Activated naive CD8-positive, alpha-beta T cell treated with anti-CD3 and anti-CD28 coated beads, Interleukin-2, amount 10 ng/mL, durations not matched to agents 7 days and 5 days (primary cell): ENCODE results near the gene PTK7. TPM values are rescaled to one million over a fixed set of nuclear protein-coding genes. Genes with fewer than 3 reads are reported as not detected.

Source experiments
- ATAC-seq: fragments of 150-1000 bp; cut with Tn5 transposase; one replicate; pipeline ENCODE4 v1.10.0; 2021; ENCODE audit warnings: low read depth, moderate library complexity
- POLR2A ChIA-PET: fragments of 350-600 bp; sonication (Branson Sonifier 250); formaldehyde crosslinking; loops from one replicate; lab custom pipeline; 2021; ENCODE audit warnings: antibody characterized with exemption; lab: Charles Lee
- DNase-seq: peaks from one replicate; pipeline ENCODE4 v3.0.0; 2021
- H3K27ac Mint-ChIP-seq: one replicate; pipeline ENCODE4 v1.8.0; 2022; ENCODE audit warnings: mild to moderate bottlenecking, mixed read lengths
- H3K27me3 Mint-ChIP-seq: one replicate; pipeline ENCODE4 v1.8.0; 2022; ENCODE audit warnings: mild to moderate bottlenecking, moderate library complexity, mixed read lengths
- H3K36me3 Mint-ChIP-seq: one replicate; pipeline ENCODE4 v1.8.0; 2021; ENCODE audit warnings: mild to moderate bottlenecking, mixed read lengths
- H3K4me1 Mint-ChIP-seq: one replicate; pipeline ENCODE4 v1.8.0; 2021; ENCODE audit warnings: mixed read lengths
- H3K4me3 Mint-ChIP-seq: one replicate; pipeline ENCODE4 v1.8.0; 2022; ENCODE audit warnings: mild to moderate bottlenecking, moderate library complexity, mixed read lengths
- H3K9me3 Mint-ChIP-seq: one replicate; pipeline ENCODE4 v1.8.0; 2021; ENCODE audit warnings: mixed read lengths
- total RNA-seq, 2 experiments: library from RNA; stranded (reverse); gene quantifications; one replicate each; pipeline ENCODE4 v1.2.3, GENCODE V29; 2021

The PTK7 gene
- total RNA-seq, 2 experiments from 2014 or later = 1.4 to 1.9 TPM

DNA sequence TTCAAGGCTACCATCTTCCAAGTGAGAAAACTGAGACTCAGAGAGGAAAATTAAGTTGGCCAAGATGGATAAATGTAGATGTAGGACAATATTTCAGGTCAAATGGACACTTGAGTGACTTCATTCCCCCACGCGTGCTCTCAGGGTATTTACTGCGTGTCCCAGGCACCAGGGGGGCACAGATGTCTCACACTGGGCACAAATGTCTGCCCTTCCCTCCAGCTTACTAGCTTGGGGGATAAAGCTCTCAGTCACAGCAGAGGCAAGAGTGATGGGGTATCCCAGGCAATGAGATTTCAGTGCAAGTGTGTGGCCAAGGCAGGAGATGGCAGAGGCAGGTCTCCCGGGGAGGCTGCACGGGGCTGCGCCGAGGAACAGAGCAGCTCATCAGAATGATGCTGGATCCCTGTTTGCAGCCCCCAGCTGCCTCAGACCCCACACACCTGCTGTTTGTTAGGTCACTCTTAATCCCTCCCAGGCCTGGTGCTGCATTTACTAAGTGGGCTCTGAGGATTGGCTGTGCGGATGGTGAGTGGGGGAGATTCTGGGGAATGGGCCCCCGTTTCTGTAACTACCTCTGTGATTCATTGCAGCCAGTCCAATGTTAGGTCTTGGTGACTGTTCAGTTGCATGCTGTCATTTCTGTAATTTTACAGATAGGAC lies 44.1 kb downstream of the PTK7 start:
- Mint-ChIP-seq H3K27ac (no peak overlapping the region), H3K36me3 (no peaks in the 10 kb centered on the region)
- POLR2A ChIA-PET = no interaction called here

GRCh38 chr6:43120944-43121913 lies 45.1 kb downstream of the PTK7 start:
- Mint-ChIP-seq H3K4me1 (no peaks in the 10 kb centered on the region), H3K27me3 (no peaks in the 10 kb centered on the region), H3K9me3 (no peaks in the 10 kb centered on the region), H3K27ac (no peak overlapping the region), H3K4me3 (no peak overlapping the region), H3K36me3 (no peaks in the 10 kb centered on the region)
- ATAC-seq (no peak), DNase-seq (no peak)
- POLR2A ChIA-PET = no interaction called here

More for the DNA sequence above, 44.1 kb downstream of the PTK7 start:
- no peaks in the 10 kb centered on the region for H3K27me3 Mint-ChIP-seq
- H3K4me1 Mint-ChIP-seq = no peaks in the 10 kb centered on the region
- DNase-seq (no peak), ATAC-seq (no peak)
- no peak overlapping the region for H3K4me3 Mint-ChIP-seq
- H3K9me3 Mint-ChIP-seq = no peaks in the 10 kb centered on the region

DNA sequence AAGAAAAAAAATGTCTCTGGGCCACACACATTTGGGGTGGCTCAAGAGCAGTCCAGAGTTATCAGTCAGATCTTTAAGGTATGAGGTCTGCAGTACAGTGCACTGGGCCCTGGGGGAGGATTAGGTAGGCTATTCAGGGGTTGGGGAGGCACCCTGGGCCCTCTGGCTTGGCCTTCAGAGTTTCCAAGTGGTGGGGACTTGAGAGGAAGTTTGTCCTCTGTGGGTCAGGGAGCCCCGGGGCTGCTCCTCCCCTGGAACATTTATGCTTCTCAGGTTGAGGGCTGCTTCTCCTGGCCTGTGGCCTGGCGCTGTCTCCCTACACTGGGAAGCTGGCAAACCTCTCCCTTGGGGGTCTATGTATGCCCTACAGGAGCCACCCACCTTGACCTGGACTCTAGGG lies 46.0 kb downstream of the PTK7 start:
- DNase-seq (no peak), ATAC-seq (no peak)
- Mint-ChIP-seq H3K9me3 (no peaks in the 10 kb centered on the region), H3K36me3 (no peaks in the 10 kb centered on the region), H3K27ac (no peak overlapping the region), H3K27me3 (no peaks in the 10 kb centered on the region), H3K4me3 (no peak overlapping the region), H3K4me1 (no peaks in the 10 kb centered on the region)
- POLR2A ChIA-PET = interaction anchor here (0.6 kb wide), 1 partner anchor 393 kb away, joined by 4 read pairs; no protein-coding TSS in a partner anchor

DNA sequence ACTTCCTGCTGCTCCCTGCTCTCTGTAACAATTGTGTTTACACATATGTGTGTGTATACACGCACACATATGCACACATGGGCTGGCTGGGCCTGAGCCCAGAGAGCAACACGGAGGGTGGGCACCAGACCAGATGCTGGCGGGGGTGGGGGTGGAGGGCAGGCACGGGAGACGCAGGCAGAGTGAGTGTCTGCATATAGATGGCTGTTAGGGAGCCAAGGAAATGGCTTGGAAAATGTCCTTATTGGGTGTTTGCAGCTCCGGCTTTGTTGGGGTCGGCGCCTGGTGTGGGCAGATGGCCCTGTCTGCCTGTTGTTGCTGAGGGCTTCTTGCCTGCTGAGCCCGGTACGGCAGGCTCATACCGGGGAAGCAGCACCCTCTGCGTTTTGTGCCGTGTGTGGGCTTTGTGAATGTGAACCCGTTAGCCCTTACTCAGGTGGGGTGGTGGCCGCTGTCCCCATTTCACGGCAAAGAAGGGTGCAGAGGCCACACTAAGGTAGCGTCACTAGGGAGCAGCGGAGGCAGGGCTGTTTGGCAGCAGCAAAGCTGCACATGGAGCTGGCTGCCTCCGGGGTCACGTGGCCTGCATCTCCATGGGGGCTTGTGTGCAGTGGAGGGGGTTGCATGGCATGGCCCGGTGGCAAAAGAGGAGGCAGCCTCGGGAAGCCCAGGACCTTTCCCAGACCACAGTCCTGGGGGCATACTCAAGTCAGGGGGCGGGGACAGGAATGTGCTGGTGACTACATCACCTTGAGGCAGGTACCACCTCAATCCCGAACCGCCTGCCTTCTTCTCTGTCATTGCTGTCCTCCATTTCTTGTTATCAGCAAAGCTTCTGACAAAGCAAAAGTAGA lies 47.6 kb downstream of the PTK7 start:
- H3K27ac Mint-ChIP-seq = no peak overlapping the region
- POLR2A ChIA-PET = no interaction called here
- H3K4me3 Mint-ChIP-seq = no peak overlapping the region
- no peaks in the 10 kb centered on the region for H3K36me3 Mint-ChIP-seq
- no peaks in the 10 kb centered on the region for H3K4me1 Mint-ChIP-seq
- DNase-seq (no peak), ATAC-seq (no peak)
- no peaks in the 10 kb centered on the region for H3K27me3 Mint-ChIP-seq
- no peaks in the 10 kb centered on the region for H3K9me3 Mint-ChIP-seq

DNA sequence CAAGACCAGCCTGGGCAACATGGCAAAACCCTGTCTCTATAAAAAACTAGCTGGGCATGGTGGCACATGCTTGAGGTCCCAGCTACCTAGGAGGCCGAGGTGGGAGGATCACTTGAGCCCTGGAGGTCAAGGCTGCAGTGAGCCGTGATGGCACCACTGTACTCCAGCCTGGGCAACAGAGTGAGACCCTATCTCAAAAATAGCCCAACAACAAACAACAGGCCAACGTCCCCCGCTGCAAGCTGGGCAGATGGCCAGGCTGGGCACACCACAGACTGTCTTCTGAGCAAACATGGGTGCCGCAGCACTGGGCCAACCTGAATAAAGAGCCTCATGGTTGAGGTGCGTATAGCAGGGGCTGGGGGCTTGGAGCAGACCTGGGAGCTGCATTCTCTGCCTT lies 48.4 kb downstream of the PTK7 start:
- Mint-ChIP-seq H3K27ac (no peak overlapping the region), H3K9me3 (no peaks in the 10 kb centered on the region), H3K27me3 (no peaks in the 10 kb centered on the region), H3K36me3 (no peaks in the 10 kb centered on the region), H3K4me1 (no peaks in the 10 kb centered on the region), H3K4me3 (no peak overlapping the region)
- DNase-seq (no peak), ATAC-seq (no peak)
- POLR2A ChIA-PET = no interaction called here

DNA sequence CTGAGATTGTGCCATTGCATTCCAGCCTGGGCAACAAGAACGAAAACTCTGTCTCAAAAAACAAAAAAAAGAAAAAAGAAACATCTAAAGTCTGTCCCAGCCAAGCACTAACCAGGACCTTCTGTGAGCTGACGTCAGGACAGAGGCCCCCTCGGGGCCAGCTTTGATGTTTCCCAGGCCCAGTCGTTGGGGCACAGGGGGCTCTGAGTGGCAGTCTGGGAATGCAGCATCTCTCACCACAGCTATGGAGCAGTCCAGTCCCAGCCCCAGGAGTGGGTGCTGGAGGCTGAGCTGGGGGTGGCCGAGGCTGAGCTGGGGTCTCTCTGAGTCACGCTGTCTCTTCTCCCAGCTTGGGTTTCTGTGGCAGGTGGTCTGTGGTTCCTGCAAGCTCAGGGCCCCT lies 49.0 kb downstream of the PTK7 start:
- no peak overlapping the region for H3K27ac Mint-ChIP-seq
- no peaks in the 10 kb centered on the region for H3K27me3 Mint-ChIP-seq
- H3K9me3 Mint-ChIP-seq = no peaks in the 10 kb centered on the region
- H3K4me3 Mint-ChIP-seq = no peak overlapping the region
- H3K36me3 Mint-ChIP-seq = no peaks in the 10 kb centered on the region
- DNase-seq (no peak), ATAC-seq (no peak)
- POLR2A ChIA-PET = no interaction called here
- no peaks in the 10 kb centered on the region for H3K4me1 Mint-ChIP-seq

DNA sequence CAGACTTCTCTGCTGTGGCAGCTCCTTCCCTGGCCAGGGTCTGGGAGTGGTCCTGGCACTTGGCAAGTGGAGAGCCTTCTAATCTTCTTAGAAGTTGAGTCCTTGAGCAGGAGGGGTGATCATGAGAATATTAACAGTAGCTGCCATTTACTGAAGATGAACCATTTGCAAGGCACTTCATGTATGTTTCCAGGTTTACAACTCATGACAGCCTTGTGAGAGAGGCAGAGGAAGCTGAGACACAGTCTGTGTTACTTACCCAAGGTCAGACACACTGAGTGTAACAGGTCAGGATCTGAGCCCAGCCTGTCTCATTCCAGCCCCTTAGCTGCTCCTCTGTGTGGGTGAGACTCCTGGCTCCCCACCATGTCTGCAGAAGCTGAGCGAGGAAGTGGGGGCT lies 49.4 kb downstream of the PTK7 start:
- Mint-ChIP-seq H3K4me3 (no peak overlapping the region), H3K9me3 (no peaks in the 10 kb centered on the region), H3K27ac (no peak overlapping the region), H3K27me3 (no peaks in the 10 kb centered on the region), H3K36me3 (no peaks in the 10 kb centered on the region), H3K4me1 (no peaks in the 10 kb centered on the region)
- DNase-seq (no peak), ATAC-seq (no peak)
- POLR2A ChIA-PET = no interaction called here

DNA sequence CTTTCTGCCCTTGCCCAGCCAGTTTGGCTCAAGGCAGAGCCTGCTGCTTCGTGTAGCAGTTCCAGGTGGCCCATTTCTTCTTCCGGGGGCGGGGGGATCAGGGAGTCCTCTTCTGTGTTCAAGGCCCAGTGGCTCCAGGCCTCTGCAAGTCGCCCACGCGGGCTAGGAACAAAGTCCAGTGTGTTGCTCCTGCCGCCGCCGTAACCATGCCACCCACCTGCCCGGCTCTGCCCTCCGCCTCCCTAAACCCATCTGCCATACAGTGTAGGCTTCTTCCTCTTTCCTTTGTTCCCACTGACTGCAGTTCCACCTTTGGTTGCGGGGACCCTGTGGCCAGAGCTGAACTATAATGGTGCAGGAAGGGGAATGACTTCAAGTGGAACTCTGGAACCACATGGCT lies 51.1 kb downstream of the PTK7 start:
- DNase-seq = no peak
- H3K27me3 Mint-ChIP-seq = no peaks in the 10 kb centered on the region
- H3K4me3 Mint-ChIP-seq = no peak overlapping the region
- H3K4me1 Mint-ChIP-seq = no peaks in the 10 kb centered on the region
- no peaks in the 10 kb centered on the region for H3K9me3 Mint-ChIP-seq
- H3K27ac Mint-ChIP-seq = no peak overlapping the region
- no peak for ATAC-seq
- POLR2A ChIA-PET = no interaction called here
- H3K36me3 Mint-ChIP-seq = no peaks in the 10 kb centered on the region

DNA sequence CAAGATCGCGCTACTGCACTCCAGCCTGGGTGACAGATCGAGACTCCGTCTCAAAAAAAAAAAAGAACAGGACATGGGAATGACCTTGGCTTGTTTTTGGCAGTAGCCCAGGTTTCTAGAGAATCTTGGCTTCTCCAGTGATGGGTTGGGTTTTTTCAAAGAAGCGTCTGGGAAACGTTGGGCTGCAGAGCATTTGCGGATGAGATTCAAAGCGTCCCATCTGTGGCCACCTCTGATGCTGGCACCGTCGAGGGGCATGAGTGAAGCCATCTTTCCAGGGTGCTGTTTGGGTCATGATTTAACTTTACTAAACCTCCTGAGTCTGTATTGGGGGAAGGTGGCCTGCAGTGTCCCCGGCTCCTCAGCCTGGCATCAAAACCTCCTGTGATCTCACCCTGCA lies 51.8 kb downstream of the PTK7 start:
- H3K36me3 Mint-ChIP-seq = no peaks in the 10 kb centered on the region
- no peaks in the 10 kb centered on the region for H3K27me3 Mint-ChIP-seq
- ATAC-seq (no peak), DNase-seq (no peak)
- H3K4me1 Mint-ChIP-seq = no peaks in the 10 kb centered on the region
- POLR2A ChIA-PET = no interaction called here
- H3K4me3 Mint-ChIP-seq = no peak overlapping the region
- H3K27ac Mint-ChIP-seq = no peak overlapping the region
- no peaks in the 10 kb centered on the region for H3K9me3 Mint-ChIP-seq

DNA sequence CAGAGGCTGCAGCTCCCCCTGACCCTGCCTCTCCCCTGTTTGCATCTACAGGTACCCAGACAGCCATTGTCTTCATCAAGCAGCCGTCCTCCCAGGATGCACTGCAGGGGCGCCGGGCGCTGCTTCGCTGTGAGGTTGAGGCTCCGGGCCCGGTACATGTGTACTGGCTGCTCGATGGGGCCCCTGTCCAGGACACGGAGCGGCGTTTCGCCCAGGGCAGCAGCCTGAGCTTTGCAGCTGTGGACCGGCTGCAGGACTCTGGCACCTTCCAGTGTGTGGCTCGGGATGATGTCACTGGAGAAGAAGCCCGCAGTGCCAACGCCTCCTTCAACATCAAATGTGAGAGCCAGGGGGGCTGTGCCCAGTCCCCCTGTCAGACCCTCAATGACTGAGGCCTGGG lies 52.8 kb downstream of the PTK7 start:
- POLR2A ChIA-PET = interaction anchor here (0.5 to 0.8 kb wide), 2 partner anchors 14 to 195 kb away, joined by 3 to 4 read pairs; no protein-coding TSS in a partner anchor
- Mint-ChIP-seq H3K4me1 (no peaks in the 10 kb centered on the region), H3K36me3 (no peaks in the 10 kb centered on the region), H3K27me3 (no peaks in the 10 kb centered on the region), H3K27ac (no peak overlapping the region), H3K4me3 (no peak overlapping the region), H3K9me3 (no peaks in the 10 kb centered on the region)
- no peak for DNase-seq
- ATAC-seq = no peak

- Mint-ChIP-seq H3K9me3 (no peaks in the 10 kb centered on the region), H3K36me3 (no peaks in the 10 kb centered on the region), H3K27me3 (no peaks in the 10 kb centered on the region), H3K27ac (no peak overlapping the region), H3K4me1 (no peaks in the 10 kb centered on the region), H3K4me3 (no peak overlapping the region)
- no peak for DNase-seq
- POLR2A ChIA-PET = interaction anchor here (0.8 kb wide), 1 partner anchor 13 kb away, joined by 3 read pairs; no protein-coding TSS in a partner anchor
- peak; percentile 61 for ATAC-seq
Observed at GRCh38 chr6:43129434-43130194, 53.5 kb downstream of the PTK7 start.

- Mint-ChIP-seq H3K4me3 (no peak overlapping the region), H3K27me3 (no peaks in the 10 kb centered on the region), H3K36me3 (no peaks in the 10 kb centered on the region), H3K9me3 (no peaks in the 10 kb centered on the region), H3K4me1 (no peaks in the 10 kb centered on the region), H3K27ac (no peak overlapping the region)
- DNase-seq (no peak), ATAC-seq (no peak)
- POLR2A ChIA-PET = no interaction called here
Observed at GRCh38 chr6:43130429-43130828, 54.3 kb downstream of the PTK7 start.
